Muscle layer of colon (tissue), 2 donors: ENCODE results near the gene CAMK1.
"Not testable (repeated sequence)": the region's sequence is repeated elsewhere in the genome, so short reads cannot be mapped to it uniquely, and the experiment has no call there.

Source experiments
- H3K27ac ChIP-seq: one replicate; pipeline ENCODE4 v1.7.0; 2013; ENCODE audit warnings: low read depth, mild to moderate bottlenecking, low read length, moderate library complexity
- H3K27me3 ChIP-seq, 2 donors: one replicate each; pipeline ENCODE4 v1.7.0; 2013; ENCODE audit warnings: low read length in 2 of 2, mild to moderate bottlenecking in 2 of 2; ENCODE audit not compliant: insufficient read depth in 2 of 2, control insufficient read depth in 1 of 2
- H3K36me3 ChIP-seq: one replicate; pipeline ENCODE4 v1.7.0; 2013; ENCODE audit warnings: mild to moderate bottlenecking, low read length; ENCODE audit not compliant: insufficient read depth
- H3K4me1 ChIP-seq: one replicate; pipeline ENCODE4 v1.7.0; 2013; ENCODE audit warnings: mild to moderate bottlenecking, low read length; ENCODE audit not compliant: insufficient read depth
- H3K4me3 ChIP-seq, 2 donors: one replicate each; pipeline ENCODE4 v1.7.0; 2013; ENCODE audit warnings: low read length in 2 of 2, low read depth in 1 of 2, mild to moderate bottlenecking in 1 of 2, moderate library complexity in 1 of 2
- H3K9ac ChIP-seq: one replicate; pipeline ENCODE4 v1.7.0; 2013; ENCODE audit warnings: low read length
- H3K9me3 ChIP-seq: one replicate; pipeline ENCODE4 v1.7.0; 2013; ENCODE audit warnings: mild to moderate bottlenecking, low read length
- donor health status: abdominal sarcoma.
- donor health status: Adenocarcinoma of cecum.

Gene CAMK1

DNA sequence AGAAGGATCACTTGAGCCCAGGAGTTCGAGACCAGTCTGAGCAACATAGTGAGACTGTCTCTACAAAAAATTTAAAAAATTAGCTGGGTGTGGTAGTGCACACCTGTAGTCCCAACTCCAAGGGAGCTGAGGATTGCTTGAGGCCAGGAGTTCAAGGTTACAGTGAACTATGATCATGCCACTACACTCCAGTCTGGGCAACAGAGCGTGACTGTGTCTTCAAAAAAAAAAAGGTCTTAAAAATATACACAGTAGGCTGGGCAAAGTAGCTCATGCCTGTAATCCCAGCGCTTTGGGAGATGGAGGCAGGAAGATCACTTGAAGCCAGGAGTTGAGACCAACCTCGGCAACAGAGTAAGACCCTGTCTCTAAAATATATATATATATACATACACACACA is 11.2 kb upstream of the CAMK1 start:
- H3K27ac ChIP-seq = no peak overlapping the region
- H3K36me3 ChIP-seq = peaks cover 47% of the 10 kb centered on the region

DNA sequence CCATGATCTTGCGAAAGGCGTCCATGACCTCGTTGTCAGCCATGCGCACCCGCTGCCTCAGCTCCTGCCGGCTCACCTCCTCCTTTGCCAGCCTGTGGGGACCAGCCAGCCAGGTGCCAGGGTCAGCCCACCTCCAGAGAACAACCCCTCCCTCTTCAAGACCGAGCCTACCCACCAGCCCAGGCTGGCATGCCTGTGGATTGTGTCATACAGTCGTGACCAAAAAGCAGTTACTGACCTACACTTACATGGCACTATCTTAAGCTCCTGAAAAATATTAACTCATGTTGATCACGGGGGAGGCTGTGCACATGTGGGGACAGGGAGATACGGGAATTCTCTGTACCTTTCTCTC is 10.7 kb upstream of the CAMK1 start:
- H3K36me3 ChIP-seq = peaks cover 44% of the 10 kb centered on the region
- H3K9ac ChIP-seq = no peak overlapping the region
- H3K9me3 ChIP-seq = no peaks in the 10 kb centered on the region
- no peaks in the 10 kb centered on the region for H3K27me3 ChIP-seq
- no peak overlapping the region for H3K4me3 ChIP-seq
- no peak overlapping the region for H3K27ac ChIP-seq
- H3K4me1 ChIP-seq = peaks cover 9% of the 10 kb centered on the region

More for the DNA sequence above, 11.2 kb upstream of the CAMK1 start:
- Histone ChIP-seq H3K4me1 (peaks cover 9% of the 10 kb centered on the region), H3K9me3 (no peaks in the 10 kb centered on the region), H3K27me3 (no peaks in the 10 kb centered on the region), H3K9ac (no peak overlapping the region), H3K4me3 (no peak overlapping the region)

DNA sequence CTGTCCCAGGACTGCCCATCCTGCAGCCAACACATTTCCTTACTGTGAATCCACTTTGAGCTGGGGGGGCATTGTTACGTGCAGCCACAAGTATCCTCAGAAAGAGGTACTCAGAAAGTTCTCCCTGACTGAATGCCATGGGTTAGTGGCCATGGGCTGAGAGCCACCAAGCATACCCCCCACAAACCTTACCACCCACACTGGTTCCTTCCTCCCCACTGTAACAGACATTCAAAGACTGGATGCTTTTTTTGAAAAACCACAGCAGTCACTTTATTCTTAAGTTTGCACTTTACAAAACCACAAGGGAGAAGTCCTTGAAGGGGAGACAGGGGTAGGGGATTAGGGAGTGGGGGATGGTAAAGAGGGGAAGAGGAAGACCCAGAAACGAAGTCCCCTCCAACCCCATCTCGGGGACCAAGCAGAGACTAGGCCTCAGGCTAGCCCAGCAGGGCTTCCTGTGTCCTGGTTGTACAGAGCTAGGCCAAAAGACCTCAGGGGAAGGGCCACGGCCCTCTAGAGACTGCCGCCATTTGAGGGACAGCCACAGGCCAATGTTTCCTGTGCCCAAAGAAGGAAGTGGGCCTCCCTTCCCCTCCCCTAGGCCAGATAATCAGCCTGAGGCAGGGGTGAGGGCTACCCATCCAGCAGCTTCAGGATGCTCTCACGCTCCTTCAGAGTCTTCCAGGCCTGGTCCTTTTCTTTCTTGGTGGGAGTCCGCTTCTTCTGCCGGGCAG is 10.1 kb upstream of the CAMK1 start:
- H3K36me3 ChIP-seq = peaks cover 38% of the 10 kb centered on the region
- H3K27ac ChIP-seq = no peak overlapping the region
- H3K4me3 ChIP-seq = no peak overlapping the region

DNA sequence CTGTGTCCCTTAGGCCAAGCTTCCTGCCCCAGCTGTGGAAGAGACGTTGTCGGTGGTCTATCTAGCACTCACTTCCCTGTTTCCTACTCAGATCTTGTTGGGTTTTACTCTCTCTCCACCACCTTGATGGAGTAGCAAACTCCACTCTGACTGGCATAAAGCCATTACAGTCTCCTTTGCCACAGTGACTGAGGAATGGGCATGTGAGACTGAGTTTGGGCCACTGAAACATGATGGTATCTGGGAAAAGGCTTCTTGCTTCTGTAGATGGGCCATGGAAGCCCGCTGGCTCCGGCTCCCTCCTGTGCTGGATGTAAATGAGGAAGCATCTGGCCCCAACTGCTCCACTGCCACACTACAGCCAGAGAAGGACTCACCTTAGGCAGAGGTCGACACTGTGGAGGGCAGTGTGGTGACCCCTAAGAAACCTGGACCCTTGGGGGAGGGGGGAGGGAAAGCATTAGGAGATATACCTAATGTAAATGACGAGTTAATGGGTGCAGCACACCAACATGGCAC is 9.4 kb upstream of the CAMK1 start:
- H3K9me3 ChIP-seq = no peaks in the 10 kb centered on the region
- H3K27ac ChIP-seq = no peak overlapping the region
- no peak overlapping the region for H3K9ac ChIP-seq
- peaks cover 37% of the 10 kb centered on the region for H3K36me3 ChIP-seq
- H3K4me3 ChIP-seq = no peak overlapping the region
- H3K27me3 ChIP-seq = no peaks in the 10 kb centered on the region
- peaks cover 9% of the 10 kb centered on the region for H3K4me1 ChIP-seq

More for the DNA sequence above, 10.1 kb upstream of the CAMK1 start:
- no peaks in the 10 kb centered on the region for H3K27me3 ChIP-seq
- peaks cover 9% of the 10 kb centered on the region for H3K4me1 ChIP-seq
- no peak overlapping the region for H3K9ac ChIP-seq
- H3K9me3 ChIP-seq = no peaks in the 10 kb centered on the region

DNA sequence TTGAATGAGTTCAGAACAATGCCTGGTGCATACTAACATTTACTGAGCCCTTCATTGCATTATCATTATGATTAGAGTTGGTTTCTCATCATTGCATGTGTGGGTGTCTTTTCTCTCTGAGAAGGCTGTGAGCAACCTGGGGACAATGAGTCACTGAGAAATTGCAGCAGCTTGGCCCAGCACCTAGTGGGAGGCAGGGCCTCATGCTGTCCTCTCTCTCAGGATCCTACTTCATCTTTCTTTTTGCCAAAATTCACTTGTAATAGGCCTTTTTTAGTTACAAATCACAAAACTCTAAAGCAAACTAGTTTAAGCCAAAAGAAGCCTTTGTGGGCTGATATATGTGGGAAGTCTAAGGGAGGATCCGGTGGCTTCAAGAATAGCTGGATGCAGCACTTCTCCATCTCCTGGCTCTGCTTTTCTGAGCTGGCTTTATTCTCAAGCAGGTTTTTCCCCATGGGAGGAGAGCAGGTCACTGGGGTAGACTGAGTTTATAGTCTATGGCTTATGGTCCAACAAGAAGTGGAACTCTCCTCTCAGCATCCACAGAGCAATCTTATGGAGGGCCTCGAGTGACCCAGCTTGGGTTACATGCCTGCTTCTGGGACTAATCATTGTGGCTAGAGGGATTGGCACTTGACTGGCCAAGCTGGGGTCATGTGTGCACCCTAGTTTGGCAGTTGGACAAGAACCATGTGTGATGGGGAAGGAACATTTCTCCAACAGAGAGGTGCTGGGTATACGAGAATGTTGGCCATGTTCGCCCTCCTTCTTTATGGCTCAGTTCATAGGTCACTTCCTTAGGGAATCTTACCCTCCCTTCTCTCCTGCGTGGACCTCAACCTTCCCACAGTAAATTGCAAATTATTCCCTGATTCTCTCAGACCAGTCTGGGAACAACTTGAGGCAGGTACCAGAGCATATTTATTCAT is 8.7 kb upstream of the CAMK1 start:
- Histone ChIP-seq H3K27ac (no peak overlapping the region), H3K4me1 (peaks cover 9% of the 10 kb centered on the region), H3K36me3 (peaks cover 30% of the 10 kb centered on the region), H3K4me3 (no peak overlapping the region), H3K27me3 (no peaks in the 10 kb centered on the region), H3K9ac (no peak overlapping the region), H3K9me3 (no peaks in the 10 kb centered on the region)

DNA sequence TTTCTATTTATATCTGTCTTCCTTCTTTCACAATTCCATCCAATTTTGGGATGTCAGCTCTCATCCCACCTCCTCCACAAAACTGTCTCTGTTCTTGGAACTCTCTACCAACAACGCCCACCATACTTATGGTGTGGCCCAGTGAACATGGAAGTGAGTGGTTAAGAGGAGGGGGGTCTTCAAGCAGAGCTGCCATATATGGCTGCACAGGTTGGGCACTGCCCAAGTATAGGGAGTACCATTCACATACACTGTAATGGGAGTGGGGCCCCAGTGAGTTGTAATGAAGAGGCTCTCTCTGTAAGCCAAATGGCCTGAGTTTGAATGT is 7.9 kb upstream of the CAMK1 start:
- Histone ChIP-seq H3K9me3 (no peaks in the 10 kb centered on the region), H3K36me3 (peaks cover 28% of the 10 kb centered on the region), H3K4me1 (peaks cover 9% of the 10 kb centered on the region), H3K4me3 (no peak overlapping the region), H3K9ac (no peak overlapping the region), H3K27ac (no peak overlapping the region), H3K27me3 (no peaks in the 10 kb centered on the region)

DNA sequence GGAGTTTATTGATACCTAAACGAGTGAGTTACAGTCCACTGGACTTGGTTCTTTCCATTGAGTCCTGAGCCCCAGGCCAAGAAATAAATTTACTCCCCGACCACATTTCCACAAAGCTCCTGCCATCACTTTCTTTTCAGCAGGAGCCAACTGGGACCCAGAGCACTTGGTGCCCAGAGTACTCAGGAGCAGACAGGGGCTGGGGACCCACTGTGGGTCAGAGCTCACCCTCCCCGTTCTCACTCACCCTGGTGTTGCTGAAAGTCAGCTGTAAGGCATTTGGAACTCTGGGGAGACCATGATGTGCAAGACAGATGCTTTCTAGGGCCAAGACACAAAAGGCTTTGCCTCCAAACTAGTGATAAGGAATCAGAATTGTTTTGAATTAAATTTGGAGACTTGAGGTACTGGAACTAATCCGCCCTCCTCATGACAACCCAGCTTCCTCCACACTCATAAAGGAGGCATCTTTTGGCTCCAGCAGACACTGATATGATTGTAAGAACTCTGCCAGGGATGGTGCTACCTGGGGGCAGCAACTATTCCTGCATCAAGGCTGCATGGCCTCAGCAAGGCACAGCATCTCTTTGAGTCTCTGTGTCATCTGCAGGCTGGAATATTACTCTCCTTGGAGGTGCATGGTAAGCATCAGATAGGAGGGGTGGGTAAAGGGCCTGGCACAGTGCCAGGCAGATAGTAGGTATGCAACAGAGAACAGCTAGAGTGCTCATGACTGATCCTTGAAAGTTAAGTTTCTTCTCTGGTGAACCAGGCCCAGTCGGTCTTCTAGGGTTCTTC is 7.3 kb upstream of the CAMK1 start:
- no peaks in the 10 kb centered on the region for H3K27me3 ChIP-seq
- peaks cover 9% of the 10 kb centered on the region for H3K4me1 ChIP-seq
- peaks cover 22% of the 10 kb centered on the region for H3K36me3 ChIP-seq
- H3K27ac ChIP-seq = no peak overlapping the region
- no peak overlapping the region for H3K4me3 ChIP-seq
- no peak overlapping the region for H3K9ac ChIP-seq
- H3K9me3 ChIP-seq = no peaks in the 10 kb centered on the region

DNA sequence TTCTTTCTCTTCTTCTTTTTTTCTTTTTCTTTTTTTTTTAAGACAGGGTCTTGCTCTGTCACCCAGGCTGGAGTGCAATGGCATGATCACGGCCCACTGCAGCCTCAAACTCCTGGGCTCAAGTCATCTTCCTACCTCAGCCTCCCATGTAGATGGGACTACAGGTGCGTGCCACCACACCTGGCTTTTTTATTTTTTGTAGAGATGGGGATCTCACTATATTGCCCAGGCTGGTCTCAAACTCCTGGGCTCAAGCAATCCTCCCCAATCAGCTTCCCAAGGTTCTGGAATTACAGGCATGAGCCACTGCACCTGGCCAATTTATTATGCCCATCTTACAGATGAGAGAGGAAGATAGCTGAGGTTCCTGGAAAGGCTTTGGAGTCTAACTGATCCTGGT is 1.3 kb upstream of the CAMK1 start:
- H3K4me3 ChIP-seq, H3K9me3 ChIP-seq, H3K27me3 ChIP-seq, H3K36me3 ChIP-seq, H3K9ac ChIP-seq: not testable (repeated sequence)
- Histone ChIP-seq H3K27ac (peak overlapping the region; percentile 87), H3K4me1 (peaks cover 27% of the 10 kb centered on the region)

DNA sequence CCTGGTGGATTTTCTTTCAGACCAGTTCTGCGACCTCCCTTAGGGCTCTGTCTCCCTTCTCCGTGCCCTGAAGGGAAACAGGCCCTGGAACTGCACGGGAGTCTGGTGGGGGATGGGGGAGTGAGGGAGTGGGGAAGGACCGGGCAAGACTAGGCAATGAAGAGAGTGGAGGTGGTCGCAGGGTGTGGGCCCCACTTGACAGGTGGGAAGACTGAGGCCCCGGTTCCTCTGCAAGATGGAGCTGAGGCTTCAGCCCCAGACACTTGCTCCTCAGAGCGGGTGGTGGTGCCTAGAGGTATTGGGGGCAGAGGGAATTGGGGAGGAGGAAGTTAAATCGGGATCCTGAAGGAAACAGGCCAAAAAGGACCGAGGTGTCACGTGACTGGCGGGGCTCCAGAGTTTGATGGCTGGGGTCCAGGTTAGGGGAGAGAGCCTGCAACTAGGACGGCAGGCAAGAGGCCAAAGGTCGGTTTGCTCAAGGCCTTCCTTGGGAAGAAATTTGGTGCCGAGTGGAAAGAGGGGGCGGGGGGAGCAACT is 597 bp upstream of the CAMK1 start:
- peak overlapping the region; percentile 83 for H3K9ac ChIP-seq
- peaks cover 27% of the 10 kb centered on the region for H3K4me1 ChIP-seq
- H3K9me3 ChIP-seq = no peaks in the 10 kb centered on the region
- H3K4me3 ChIP-seq = peak overlapping the region; percentile 51 to 90
- no peaks in the 10 kb centered on the region for H3K27me3 ChIP-seq
- peak overlapping the region; percentile 87 for H3K27ac ChIP-seq
- H3K36me3 ChIP-seq = peaks cover 15% of the 10 kb centered on the region

DNA sequence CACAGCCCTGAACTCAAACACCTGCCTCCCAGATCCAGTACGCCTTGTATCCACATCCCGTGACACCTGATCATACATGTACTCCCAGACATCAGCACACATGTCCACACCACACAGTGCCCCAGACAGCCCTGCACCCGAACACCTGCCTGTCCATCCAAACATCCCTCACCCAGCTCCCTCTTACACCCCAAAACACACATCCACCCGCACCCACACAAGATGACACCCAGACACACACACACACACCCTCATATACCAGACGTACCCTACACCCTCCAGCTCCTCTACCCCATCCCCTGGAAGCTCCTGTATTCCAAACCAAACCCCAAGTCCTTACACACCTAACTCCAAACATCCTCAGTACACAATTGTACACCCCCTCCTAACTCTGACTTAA is 735 bp downstream of the CAMK1 start:
- Histone ChIP-seq H3K36me3 (peaks cover 19% of the 10 kb centered on the region), H3K4me3 (peak overlapping the region; percentile 51 to 90), H3K4me1 (peaks cover 27% of the 10 kb centered on the region), H3K27me3 (no peaks in the 10 kb centered on the region), H3K9me3 (no peaks in the 10 kb centered on the region), H3K9ac (peak overlapping the region; percentile 97), H3K27ac (peak overlapping the region; percentile 87)
